Stimulated activated CD4-positive, alpha-beta T cell treated with anti-CD3 and anti-CD28 coated beads, Interleukin-2, amount 100 ng/mL, for 48 hours (primary cell): Measurements from ENCODE around the gene FBLIM1.

Experiments used
- DNase-seq, 2 donors: peaks; one replicate each; pipeline ENCODE4 v3.0.0-alpha.2; 2020

The FBLIM1 gene

DNA sequence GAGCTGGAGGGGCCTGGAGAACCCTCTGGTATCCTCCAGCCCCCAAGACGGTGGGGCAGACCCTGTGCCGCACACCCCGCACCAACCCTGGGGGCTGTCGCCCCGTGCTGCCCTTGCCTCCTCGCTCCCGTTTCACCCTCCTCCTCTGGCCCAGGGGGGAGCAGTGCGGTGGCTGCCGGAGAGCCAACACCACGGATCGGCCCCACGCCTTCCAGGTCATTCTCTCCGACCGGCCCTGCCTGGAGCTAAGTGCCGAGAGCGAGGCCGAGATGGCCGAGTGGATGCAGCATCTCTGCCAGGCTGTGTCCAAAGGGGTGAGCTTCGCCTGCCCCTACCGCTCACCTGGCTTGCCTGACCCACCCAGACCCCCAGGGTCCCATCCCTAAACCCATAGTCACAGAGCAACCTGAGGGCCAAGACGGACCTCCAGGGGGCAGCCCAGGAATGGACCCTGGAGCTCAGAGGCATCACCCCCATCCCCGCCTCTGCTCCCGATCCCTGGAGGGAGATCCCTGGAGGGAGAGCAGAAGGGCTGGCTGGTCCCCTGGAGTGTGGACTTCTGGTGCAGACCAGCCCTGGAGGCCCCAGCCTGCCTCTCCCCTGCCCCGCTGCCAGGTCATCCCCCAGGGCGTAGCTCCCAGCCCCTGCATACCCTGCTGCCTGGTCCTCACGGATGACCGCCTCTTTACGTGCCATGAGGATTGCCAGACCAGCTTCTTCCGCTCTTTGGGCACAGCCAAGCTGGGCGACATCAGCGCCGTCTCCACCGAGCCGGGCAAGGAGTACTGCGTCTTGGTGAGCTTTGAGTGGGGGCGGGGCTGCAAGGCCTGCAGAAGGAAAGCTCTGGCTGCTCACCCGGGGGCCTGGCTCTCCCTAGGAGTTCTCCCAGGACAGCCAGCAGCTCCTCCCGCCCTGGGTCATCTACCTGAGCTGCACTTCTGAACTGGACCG is 26.6 kb upstream of the FBLIM1 start:
- DNase-seq: no peak

DNA sequence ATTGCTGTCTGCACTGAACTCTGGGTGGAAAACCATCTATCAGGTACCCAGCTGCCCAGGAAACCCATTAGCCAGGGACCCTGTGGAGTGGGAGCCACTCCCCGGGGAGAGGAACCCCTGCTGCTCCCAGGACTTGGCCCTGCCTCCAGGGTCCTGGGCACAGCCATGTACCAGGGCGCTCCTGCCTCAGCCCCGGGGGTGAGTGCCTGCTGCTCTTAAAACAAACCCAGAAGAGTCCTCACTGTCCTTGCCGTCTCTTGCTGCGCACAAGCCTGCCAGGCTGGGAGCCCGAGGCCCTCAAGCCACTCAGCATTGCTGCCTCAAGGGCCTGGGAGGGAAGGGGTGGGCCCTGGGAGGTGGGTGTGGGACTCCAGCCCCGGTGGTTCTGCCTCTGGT is 25.9 kb upstream of the FBLIM1 start:
- DNase-seq: no peak

DNA sequence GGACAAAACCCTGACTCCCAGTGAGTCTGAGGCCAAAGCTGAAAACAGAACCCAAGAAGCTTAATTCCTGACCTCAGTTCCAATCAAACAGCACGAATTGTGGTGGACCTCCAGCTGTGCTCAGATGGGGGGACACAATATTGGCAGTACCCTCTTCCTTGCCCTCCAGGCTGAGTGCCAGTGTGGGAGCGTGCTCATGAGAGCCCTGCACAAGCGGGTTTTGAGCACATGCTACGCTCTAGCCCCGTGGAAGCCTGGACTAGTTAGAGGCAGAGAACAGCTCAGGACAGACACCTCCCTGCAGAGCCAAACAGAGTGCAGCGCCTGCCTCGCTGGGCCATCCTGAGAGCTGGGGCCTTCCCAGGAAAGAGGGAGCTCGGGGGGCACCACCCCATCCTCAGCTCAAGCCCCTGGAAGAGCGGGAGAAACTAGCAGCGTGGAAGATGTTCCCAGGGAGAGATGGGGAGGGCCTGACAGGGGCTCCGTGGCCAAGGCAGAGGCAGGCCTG is 25.3 kb upstream of the FBLIM1 start:
- DNase-seq: no peak

GRCh38 chr1:15733726-15734226 is 24.8 kb upstream of the FBLIM1 start:
- no peak for DNase-seq

- DNase-seq: no peak
Measured at GRCh38 chr1:15734296-15734695, 24.3 kb upstream of the FBLIM1 start.

DNA sequence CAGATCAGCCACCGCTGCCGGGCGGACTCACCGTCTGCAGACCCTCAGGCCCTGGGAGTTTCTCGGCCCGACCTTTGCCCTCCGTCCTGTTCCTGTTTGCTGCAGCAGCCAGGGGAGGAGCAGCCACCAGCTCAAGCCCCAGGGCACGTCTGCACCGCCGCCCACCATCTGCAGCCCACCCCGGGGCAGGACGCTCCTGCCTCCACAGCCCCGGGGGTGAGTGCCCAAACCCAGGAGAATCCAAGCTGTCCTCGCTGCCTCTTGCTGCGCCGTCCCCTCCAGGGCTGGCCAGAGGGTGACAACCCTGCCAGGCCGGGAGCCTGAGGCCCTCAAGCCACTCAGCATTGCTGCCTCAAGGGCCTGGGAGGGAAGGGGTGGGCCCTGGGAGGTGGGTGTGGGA is 23.7 kb upstream of the FBLIM1 start:
- no peak for DNase-seq

DNA sequence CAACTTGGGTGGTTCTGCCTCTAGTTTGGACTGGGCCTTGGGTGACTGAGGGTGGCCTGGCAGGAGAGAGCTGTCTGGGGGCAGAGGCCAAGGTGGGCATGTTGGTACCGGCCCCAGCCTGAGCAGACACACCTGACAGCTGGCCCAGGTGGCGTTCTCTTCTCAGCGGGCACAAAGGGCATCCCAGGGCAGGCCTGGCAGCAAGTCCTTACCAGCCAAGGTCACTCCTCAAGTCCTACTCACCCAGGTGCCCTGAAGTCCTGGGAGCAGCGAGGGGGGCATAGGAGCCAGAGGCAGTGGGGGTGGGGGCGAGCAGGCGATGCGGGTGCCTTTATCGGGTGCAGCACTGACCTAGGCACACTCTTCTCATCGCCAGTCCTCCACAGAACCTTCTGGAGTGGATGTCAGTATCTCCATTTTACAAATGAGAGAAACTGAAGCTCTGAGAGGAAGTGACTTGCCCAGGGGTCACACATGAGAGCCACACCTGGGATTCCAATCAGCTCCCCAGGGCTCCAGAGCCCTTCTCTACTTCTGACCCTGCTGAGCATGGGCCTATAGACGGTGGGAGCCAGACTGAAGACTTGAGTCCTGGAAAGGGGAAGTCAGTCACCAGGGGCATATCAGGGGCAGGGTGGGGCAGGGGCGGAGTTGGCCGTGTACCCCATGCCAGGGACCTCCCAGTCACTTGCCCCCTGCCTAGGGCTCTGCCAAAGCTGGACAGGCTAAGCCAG is 23.1 kb upstream of the FBLIM1 start:
- no peak for DNase-seq

DNA sequence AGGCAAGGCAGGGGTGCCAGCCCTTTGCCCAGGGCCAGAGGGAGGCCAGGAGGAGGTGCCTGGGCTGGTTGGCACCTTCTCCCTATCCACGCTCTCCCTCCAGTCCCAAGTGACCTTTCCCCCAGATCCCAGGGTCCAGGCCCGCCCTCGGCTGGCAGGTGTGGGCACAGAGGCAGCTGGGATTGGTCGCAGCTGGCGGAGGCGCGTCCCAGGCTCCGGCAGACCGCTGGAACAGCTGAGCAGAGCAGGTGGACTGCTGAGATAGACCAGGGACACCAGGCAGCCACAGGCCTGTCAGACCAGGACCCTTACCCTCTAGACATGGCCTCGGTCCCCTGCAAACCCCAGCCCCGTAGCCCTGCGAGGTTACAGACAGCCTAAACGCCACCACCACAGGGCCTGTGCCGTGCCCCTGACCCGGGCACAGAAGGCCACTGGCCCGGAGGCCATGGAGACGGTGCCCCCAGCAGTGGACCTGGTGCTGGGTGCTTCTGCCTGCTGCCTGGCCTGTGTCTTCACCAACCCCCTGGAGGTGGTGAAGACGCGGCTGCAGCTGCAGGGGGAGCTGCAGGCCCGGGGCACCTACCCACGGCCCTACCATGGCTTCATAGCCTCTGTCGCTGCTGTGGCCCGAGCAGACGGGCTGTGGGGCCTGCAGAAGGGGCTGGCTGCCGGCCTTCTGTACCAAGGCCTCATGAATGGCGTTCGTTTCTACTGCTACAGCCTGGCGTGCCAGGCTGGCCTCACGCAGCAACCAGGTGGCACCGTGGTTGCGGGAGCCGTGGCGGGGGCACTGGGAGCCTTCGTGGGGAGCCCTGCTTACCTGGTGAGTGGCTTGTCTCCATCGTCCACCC is 22.3 kb upstream of the FBLIM1 start, which contains the start of gene SLC25A34:
Gene SLC25A34 (plus strand): TSS at position 221 of the 854 bp plus-strand sequence. CDS start 228 bp downstream, at position 449.
- no peak for DNase-seq

DNA sequence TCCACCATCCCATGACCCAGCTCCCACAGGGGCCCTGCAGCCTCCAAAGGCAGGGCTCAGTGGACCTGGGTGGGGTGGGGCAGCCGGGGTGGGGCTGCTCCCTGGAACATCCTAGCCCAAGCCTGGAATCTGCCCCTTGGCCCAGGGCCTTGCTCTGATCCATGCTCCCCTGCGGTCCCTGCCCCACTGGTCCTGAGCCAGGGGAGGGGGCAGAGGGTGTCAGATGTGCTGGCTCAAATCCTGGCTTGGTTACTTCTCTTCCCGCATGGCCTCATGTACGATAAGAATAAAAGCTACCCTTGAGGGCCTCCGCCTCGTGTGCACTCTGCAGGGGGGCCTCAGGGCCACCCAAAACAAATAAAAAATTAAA is 21.7 kb upstream of the FBLIM1 start:
- no peak for DNase-seq

- DNase-seq: no peak
Measured at GRCh38 chr1:15737324-15738319, 21.0 kb upstream of the FBLIM1 start.

GRCh38 chr1:15738416-15739113 is 20.0 kb upstream of the FBLIM1 start:
- no peak for DNase-seq

DNA sequence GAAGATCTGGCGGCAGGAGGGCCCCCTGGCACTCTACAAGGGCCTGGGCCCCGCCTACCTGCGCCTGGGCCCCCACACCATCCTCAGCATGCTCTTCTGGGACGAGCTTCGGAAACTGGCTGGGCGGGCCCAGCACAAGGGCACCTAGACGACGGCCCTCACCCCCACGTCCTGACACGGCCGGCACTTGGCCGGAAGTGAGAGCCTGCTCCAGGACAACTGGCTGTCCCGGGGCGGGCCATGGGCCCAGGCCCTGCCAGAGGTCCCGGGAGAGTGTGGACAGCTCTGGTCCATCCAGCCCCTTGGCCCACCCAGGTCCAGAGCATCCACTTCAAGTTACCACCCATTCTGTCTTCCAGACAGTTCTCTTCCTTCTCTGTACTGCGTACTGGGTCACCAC is 19.3 kb upstream of the FBLIM1 start:
- no peak for DNase-seq

DNA sequence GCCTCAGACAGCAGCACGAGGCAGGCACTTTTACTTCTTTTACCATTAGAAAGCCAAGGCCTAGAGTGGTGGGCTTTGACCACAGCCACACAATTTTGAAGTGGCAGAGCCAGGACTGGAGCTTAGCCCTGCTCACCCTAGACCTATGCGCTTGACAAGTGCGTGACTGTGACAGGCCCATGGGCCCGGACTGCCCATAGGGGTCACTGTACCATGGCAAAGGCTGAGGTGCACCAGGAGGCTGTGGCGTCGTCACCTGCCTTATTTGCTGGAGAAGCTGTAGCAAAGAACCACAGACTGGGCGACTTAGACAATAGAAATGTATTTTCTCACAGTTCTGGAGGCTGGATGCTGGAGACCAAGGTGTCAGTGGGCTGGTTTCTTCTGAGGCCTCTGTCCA is 18.9 kb upstream of the FBLIM1 start:
- DNase-seq: no peak

DNA sequence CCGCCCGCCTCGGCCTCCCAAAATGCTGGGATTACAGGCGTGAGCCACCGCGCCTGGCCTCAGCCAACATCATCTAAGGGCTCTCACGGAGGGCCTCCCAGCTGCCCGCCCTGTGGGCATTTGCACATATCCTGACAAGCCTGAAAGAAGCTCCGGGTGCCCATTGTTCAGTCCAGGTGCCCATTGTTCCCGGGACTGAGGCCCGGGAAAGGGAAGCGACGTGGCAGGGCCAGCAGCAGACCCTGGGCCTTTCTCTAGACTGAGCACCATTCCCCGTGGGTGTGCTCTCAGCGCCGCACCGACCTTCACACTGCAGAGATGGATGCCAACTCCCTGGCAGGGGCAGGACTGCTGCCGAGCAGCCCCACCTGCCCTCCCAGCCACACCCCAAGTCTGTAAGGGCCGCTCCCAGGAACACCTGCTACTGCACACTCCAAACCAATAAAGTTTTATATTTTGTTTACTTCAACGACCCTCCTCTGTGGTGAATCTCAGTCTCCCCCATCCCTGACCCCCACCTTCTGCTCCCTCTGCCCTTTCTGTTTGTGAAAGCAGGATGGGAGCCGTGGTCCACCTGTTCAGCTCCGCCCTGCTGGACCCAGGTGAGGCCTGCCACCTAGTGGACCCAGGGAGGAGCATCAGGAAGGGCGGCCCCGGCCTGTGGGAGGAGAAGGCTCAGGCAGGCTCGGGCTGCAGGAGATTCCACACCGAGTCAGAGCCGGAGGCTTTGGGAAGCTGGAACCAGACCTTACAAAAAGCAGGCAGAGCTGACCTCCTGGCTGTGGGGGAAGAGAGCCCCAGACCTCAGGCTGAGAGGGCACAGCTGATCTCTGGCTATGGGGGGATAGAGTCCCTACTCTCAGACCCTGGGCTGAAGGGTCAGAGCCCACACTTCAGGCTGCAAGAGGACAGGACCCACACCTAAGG is 17.4 kb upstream of the FBLIM1 start:
- DNase-seq: peak; percentile 59 to 71

- DNase-seq: no peak
Measured at GRCh38 chr1:15742339-15742801, 16.2 kb upstream of the FBLIM1 start, which contains the start of gene TMEM82. Gene TMEM82, plus strand, starts transcription at chr1:15742499. Its CDS starts 61 bp downstream, at chr1:15742560.

DNA sequence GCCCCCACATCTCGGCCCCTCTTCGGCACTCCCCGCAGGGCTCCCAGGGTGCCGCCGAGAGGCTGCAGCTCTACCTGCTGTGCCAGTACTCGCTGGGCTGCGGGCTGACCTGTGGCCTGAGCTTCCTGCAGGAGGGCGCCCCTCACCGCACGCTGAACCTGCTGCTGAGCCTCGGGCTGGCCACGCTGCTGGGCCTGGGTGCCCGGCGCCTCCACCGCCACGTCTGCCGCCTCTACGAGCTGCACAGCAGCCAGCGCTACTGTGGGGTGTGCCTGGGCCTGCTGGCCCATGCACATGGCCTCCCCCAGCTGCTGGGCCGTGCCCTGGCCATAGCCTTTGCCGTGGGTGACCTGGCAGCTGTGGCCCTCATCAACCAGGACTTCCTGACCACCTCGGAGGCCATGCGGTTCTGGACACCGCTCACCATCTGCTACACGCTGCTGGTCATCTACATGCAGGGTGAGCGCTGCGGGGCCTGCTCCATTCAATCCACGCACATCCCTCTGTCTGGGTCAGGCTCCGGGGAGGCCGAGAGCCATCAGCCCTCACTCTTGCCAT is 14.4 kb upstream of the FBLIM1 start:
- DNase-seq: no peak

DNA sequence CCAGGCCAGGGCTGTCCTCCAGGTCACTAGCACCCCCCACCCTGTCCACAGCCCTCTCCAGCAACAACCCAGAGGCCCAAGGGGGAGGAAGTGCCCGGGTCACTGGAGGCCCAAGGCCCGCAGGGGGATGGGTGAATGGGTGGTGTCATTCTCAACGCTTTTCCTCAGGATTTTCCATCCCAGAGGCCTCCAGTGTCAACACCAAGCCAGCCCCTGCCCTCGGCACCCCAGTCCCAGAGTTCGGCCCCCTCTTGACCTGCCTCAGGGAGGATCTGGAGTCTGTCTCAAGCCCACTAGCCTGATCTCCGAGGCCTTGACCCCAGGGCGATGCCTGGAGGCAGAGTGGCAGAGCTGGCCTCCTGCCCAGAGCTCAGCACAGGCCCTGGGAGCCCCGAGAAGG is 11.2 kb upstream of the FBLIM1 start:
- DNase-seq: no peak

DNA sequence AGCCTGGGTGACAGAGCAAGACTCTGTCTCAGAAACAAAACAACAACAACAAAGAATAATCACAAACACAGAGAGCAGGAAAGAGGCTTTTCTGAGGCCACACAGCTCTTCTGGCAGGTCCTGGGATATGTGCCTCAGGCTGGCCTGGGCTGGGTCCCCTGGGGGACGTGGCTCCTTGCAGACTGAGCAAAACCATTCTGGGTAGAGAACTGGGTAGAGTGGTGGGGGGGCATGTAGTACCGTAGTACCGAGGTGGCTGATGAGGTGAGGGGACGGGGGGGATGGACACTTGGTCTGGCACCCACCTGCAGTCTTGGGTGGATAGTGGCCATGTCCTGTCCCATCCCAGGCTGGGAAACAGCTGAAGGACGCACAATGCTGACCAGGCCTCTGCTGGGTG is 10.3 kb upstream of the FBLIM1 start:
- DNase-seq: no peak
